HG03097 (cell line): ENCODE results near the gene MST1.

ENCODE experiments used
- ATAC-seq: cut with Tn5 transposase; IDR thresholded peaks from one replicate; pipeline ENCODE4 v1.9.1; 2021; ENCODE audit not compliant: unreplicated experiment, low FRiP score

The MST1 gene

DNA sequence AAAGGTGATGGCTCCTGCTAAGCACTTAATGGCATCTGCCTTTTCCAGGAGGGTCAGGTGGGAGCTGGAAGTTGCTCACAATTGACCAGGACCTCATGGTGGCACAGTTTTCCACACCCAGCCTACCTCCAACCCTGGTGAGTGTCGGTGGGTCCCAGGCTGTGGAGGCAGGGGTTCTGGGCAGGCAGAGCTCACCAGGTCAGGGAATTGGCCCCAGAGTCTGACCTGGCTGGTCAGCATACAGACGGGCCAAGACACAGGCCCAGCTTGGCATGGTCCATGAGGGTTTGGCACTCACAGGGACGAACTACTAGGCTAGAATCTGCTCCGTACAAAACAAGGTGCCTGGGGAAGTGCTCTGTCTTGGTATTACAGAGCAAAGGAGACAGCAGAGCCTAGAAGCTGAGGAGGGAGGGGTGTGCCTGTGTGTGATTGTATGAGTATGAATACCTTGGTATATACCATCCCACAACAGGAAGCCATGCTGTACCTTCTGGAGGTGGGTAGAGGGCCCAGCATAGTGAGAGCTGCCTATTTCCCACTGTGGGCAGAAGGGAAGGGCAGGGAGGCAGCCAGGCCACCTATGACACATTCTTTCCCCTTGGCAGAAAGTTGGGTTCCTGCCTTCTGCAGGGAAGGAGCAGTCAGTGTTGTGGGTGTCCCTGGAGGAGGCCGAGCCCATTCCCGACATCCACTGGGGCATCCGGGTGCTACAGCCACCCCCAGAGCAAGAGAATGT is 8.6 kb downstream of the MST1 start:
- ATAC-seq = no peak

DNA sequence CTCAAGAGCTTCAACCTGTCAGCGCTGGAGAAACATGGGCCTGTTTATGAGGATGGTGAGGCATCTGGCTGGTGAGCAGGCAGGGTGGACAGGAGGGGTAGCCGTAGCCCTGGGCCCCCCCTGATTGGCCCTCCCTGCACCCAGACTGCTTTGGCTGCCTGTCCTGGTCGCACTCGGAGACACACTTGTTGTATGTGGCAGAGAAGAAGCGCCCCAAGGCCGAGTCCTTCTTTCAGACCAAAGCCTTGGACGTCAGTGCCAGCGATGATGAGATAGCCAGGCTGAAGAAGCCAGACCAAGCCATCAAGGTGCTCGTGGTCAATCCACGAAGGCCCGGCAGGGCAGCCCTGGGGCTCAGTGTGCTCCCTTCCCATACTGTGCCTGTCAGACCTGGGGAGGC is 13.4 kb downstream of the MST1 start:
- ATAC-seq = no peak

DNA sequence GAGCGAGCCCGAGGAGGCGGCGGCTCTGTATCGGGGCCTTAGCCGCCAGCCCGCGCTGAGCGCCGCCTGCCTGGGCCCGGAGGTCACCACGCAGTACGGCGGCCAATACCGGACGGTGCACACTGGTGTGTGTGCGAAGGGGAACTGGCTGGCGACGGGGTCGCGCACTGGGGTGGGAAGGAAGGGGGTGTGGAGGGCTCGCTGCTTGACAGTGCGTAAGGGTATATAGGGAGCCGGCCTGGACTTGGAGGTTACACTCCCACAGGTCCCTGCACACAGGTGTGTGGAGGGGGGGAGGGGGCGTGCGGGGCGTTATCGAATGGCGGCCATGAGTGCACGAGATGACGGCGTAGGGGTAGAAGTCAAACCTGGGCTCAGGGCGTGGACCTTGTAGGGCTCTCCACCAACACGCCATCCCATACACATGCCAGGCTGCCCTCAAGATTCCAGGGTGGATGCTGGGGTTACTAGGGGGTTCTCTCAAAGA is 14.7 kb downstream of the MST1 start:
- no peak for ATAC-seq

DNA sequence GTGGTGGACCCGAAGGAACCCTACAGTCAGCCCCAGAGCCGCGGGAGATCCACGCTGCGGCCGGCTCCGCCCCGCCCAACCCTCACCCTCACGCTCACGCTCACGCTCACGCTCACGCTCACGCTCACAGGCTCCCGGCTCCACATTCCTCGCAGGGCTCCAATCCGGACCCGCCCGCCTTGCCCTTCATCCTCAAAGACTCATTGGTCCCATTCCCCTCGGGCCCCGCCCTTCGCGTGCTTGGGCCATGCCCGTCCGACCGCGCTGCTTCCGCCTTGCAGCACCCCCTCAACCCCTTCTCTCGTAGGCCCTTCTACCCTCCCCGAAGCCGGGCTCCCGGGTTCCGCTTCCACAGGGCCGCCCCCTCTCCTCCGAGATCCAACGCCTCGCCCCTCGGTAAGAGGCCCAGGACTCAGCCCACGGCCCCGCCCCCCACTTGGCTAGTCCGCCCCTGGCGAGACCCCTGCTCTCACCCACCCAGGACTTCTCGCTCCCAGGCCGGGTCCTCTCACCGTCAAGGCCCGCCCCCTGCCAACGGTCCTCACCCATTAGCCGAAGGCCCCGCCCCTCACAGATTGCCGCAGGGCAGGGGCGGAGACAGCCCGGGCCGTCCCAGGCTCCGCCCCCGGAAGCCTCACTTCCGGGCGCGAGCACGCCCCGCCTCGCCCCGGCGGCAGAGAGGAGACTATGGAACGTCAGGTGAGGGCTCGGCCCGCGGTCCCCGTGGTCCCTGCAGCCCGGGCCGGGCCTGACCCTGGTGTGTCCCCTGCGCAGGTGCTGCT is 15.4 kb downstream of the MST1 start, which contains the start of gene APEH:
Gene APEH, plus strand, starts transcription at position 637 of the 782 bp plus-strand sequence. Its CDS starts 51 bp downstream, at position 688.
- ATAC-seq = peak; percentile 72

DNA sequence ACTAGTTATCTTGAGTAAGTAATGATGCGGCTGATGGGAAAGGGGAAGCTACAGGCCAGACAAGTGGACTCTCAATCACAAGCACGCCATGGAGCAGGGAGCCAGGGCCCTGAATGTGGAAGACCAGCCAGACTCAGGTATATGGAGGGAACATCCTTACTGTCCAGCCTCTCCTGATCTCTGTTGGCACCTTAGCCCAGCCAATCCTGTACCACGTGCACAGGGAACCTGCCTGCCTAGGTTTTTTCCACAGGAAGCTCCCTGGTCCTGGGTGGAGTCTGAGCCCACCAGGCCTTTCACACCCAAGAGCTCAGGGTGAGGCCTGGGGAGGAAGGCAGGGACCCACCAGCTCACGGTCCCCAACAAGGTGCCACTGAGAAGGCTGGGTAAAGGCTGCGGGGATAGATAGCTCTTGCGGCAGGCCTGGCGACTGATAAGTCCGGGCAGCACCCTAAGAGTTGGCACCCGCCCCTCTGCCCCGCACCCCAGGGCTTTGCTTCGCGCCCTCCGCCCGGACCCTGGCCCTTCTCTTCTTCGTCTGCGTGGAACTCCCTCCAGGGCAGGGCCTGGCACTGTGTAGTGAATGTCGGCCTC is 16.1 kb downstream of the MST1 start:
- no peak for ATAC-seq

DNA sequence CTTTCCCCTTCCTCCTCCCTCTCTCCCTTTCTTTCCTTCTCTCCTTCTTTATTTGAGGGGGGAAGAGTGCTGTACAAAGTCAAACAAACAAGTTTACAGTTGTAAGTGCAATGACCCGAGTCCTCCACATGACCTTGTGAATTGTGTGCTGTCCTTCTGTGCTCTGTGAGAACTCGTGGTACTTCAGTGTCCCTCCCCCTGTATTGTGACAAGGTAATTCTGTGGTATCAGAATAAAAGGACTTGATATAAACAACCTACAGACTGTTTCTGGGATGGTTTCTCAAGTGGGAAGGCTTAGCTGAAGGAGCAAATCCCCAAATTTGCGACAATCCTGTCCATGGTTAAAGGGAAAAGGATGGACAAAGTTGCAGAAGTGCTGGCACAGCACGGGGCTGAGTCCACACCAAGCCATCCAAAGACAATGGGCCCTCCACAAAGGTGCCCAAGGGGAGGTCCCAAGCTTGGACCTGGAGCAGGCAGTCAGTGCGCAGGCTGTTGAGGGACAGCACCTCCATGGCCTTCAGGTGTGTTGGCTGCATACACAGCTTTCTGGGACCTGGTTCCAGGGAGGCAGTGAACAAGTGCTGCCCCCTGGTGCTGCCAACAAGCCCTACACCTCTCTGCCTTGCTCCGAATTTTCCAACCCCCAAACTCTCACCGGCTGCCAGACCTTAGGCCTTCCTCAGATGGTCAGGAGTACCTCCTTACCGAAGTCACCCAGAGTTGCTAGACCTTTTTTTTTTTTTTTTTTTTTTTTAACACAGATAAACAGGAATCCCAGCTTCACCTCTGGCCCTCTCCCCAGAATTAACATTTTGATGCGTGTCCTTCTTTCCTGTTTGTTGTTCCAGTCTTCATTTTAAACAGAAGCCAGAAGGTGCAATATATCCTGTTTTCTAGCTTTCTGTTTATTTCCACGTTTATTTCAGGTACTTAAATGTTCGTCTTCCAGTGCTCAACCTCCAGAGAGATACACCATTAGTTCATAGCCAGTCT is 17.7 kb downstream of the MST1 start:
- ATAC-seq = no peak

DNA sequence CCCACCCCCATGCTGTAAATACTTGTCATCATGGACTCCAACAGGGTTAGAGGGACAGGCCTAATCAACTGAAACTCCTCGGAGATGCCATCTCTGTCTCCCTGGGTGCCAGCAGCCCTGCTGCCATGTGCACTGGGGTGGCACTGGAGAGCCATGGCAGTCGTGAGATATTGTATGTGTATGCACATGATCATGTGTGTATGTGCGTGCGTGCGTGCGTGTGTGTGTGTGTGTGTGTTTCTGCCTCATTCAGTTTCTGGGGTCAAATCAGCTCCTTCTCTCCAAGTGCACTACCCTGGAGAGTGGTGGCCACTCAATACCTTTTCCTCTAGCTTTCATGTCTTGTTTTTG is 18.4 kb downstream of the MST1 start:
- no peak for ATAC-seq

DNA sequence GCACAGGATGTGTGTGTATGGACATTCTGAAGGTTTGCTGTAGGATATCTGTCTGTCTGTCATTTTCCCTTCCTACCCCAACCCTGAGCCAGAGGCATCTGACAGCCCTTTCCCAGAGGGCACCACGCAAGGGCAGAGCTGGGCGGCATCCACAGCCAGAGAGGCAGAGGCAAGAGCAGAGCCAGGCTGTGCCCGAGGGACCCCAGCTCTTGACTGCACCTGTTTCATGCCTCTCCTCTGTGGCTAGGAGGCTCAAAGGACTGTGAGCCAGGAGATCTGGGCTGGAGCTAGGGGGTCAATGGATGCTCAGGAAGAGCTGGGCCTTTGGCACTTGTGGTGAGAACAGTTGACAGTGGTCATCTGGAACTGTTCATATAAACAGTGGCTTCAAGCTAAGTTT is 19.9 kb downstream of the MST1 start:
- ATAC-seq = no peak

DNA sequence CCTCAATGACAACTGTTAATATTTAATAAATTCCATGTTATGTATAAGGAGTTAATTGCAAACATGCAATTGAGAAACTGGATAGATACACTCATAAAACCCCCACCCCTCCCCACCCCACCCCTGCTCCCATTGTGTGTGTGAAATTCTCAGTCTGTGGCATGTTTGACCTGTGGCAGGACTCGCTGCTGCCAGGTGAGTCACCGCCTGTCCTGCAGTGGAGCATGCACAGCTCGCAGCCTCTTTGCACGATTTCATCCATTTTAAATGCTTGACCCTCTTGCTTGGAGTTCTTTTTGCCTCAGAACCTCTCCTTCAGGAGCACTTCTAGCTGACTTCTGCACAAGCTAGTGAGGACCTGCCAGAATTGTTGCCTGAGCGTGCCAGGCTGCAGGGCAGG is 20.4 kb downstream of the MST1 start:
- ATAC-seq = no peak

DNA sequence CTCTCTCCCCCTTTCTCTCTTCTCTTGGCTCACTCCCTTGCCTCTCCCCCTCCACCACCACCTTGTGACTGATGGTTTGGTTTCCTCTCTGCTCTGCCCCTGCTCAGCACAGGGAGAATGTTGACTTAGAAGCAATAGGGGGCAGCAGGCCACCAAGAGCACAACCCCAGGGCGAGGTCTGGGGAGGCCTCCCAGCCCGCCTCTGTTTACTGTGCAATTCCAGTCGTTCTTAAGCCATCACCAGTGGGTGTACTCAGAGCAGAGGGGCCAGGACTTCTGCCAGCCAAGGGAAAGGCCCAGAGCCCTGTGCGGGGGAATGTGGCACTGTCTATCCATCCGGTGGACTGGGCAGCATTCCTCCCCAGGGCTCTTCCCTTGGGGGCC is 20.9 kb downstream of the MST1 start:
- no peak for ATAC-seq

DNA sequence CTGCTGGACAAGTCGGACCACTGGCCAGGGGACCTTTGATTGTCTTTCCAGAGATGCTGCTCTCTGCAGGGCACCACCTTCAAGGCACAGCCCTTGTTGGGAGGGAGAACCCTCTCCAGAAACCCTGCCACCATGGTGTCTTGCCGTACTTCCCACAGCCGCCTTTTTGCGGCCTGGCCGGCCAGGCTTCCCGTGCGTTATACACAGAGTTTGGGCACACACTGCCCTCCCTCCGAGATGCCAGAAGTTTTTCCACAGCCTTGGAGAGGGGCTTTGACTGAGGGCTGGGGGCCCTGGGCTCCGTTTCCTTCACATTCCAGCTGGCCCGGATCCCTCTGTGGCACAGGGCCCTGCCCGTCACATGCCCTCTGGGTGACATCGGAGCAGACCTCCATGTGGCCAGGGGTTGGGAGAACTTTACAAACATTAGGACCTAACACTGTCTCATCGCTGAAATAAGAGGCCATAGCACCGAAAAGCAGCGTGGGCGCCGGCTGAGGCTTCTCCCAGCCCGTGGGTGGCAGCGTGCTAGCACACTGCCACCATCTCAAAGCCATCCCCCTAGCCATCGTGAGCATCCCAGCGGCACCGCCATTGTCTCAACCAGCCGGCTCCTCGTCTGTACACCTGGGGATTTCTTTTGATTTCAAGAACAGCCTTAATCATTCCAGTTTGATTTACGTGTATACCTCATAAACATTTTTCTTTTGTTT is 21.4 kb downstream of the MST1 start:
- ATAC-seq = no peak

DNA sequence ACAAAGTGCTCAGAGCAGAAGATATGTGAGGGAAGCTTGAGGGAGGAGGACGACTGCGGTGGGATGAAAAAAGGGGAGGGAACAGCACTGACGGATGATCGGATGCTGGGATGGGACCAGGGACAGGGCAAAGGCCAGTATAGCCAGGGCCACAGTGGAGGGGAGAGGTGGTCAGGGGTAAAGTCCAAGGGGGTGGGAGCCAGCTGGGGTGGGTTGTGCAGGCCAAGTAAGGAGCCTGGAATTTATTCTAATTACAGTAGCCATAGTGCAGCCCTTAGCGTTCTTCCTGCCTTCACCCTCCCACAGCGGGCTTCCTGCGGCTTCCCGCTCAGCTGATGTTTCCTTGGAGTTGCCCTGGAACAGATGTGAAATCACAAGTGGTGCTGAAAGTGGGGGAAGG is 22.7 kb downstream of the MST1 start:
- ATAC-seq = no peak

DNA sequence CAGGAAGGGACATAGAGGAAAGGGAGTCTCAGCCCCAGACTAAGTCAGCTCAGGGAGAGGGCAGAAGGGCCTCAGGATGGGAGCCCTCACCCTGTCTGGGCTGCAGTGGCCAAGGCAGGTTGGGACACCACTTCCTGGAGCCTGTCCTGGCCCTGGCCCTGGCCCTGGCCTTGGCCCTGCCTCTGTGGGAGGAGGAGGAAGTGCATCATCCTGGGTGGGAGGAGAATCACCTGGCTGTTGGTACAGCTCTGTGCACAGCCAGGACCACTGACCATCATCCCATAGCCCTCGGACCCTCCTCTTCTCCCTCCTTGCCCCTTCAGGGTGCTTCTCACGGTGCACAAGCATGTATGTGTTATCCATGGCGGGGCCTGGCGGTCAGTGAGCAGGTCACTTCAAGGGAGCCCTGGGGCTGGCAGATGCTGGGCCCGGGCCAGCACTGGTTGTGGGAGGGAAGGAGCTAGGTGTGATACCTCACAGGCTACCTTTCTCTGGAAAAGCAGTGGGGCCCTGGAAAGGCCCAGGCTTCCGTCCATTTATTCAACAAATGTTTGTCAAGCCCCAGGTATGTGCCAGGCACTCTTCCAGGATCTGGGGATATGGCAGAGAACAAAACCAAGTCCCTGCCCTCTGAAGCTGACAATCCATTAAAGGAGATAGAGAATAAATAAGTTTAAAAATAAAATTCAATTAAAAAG is 23.3 kb downstream of the MST1 start:
- ATAC-seq = no peak

DNA sequence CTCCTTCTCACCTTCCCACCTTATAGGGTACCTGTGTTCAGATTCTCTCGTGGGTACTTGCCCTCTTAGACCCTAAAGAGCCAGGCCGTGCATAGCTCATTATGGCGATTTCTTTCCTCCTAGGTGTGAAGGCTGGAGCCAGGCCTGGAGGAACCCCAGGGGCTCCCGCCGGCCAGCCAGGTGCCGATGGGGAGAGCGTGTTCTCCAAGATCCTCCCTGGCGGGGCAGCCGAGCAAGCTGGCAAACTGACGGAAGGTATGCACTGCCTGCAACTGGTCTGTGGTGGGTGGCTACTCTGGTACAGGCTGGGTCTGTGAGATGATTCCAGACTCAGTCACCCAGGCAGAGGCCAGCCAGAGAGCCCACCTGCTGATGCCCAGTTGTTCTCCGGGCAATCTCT is 25.0 kb downstream of the MST1 start:
- no peak for ATAC-seq

DNA sequence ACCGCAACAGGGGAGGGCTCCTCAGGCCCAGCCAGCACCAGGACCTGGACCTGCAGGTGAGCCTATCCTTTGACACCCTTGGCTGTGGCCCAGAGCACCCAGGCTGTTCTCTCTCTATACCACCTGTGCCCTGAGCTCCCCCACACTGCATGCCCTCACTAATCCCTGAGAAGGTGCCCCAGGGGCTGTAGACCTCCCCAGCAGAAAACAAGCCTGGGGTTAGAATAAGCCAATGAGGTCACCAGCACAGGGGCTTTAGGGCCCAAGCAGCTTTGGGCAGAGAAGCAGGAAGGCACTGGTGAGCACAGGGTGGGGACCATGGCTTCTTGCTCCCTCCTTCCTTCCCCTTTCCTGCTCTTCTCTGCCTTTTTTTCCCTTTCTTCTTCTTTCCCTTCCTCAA is 25.4 kb downstream of the MST1 start:
- no peak for ATAC-seq

DNA sequence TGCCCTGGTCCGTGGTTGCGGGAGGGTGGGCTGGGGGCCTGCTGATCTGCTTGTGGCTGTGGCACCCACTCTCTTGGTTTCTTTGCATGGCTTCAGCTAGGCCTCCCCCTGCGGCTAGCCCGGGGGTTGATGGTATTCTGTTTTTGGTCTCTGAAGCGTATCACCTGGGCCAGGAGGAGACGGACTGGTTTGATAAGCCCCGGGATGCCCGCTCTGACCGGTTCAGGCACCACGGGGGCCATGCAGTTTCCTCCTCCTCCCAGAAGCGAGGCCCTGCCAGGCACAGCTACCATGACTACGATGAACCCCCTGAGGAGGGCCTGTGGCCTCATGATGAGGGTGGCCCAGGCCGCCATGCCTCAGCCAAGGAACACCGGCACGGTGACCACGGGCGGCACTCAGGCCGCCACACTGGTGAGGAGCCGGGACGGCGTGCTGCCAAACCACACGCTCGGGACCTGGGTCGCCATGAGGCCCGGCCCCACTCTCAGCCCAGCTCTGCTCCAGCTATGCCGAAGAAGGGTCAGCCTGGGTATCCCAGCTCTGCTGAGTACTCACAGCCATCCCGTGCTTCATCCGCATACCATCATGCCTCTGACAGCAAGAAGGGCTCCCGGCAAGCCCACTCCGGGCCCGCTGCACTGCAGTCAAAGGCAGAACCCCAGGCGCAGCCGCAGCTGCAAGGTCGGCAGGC is 26.4 kb downstream of the MST1 start:
- no peak for ATAC-seq

DNA sequence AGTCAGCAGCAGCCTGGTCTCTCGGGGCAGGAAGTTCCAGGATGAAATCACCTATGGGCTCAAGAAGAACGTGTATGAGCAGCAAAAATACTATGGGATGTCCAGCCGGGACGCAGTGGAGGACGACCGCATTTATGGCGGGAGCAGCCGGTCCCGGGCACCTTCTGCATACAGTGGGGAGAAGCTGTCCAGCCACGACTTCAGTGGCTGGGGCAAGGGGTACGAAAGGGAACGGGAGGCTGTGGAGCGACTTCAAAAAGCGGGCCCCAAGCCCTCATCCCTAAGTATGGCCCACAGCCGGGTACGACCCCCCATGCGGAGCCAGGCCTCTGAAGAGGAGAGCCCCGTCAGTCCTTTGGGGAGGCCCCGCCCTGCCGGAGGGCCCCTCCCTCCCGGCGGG is 27.3 kb downstream of the MST1 start:
- ATAC-seq = no peak

DNA sequence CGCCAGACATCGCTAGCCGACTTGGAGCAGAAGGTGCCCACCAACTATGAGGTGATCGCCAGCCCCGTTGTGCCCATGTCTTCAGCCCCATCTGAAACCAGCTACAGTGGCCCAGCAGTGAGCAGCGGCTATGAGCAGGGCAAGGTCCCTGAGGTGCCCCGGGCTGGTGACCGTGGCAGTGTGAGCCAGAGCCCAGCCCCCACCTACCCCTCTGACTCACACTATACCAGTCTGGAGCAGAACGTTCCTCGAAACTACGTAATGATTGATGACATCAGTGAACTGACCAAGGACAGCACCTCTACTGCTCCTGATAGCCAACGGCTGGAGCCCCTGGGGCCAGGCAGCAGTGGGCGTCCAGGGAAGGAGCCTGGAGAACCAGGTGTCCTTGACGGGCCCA is 28.0 kb downstream of the MST1 start:
- ATAC-seq = no peak

DNA sequence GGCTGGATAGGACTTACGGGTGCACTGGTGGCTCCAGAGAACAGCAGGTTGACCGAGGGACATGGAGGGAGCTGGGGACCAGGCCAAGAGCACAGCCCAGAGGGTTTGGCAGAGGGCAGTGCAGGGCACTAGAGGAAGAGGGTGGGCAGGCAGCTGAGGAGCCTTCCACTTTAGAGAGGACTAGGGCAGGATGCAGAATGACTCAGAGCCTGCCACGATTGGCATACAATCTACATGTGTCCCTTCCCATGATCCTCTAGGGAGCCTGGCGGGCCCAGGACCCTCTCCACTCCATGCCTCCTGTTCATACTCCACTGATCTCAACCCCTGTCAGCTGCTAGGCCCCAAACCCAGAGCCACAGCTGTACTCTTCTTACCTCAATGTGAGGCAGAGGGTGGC is 29.5 kb downstream of the MST1 start:
- no peak for ATAC-seq
